Activated CD8-positive, alpha-beta T cell treated with anti-CD3 and anti-CD28 coated beads for 36 hours (primary cell): ENCODE data around the gene SCAF1. TPM values are rescaled to one million over a fixed set of nuclear protein-coding genes. Genes with fewer than 3 reads are reported as not detected.
A peak's percentile ranks its signal among the peaks of the same experiment; 100 is the strongest.

Experiments used
- ATAC-seq: fragments of 200-7000 bp; cut with Tn5 transposase; one replicate; pipeline ENCODE4 v1.10.0; 2021; ENCODE audit warnings: mild to moderate bottlenecking, moderate library complexity
- CTCF ChIA-PET: fragments of 350-600 bp; sonication (Branson Sonifier 250); formaldehyde crosslinking; loops from one replicate; lab custom pipeline; 2021; ENCODE audit warnings: antibody characterized with exemption; lab: Charles Lee
- POLR2A ChIA-PET: fragments of 350-600 bp; sonication (Branson Sonifier 250); formaldehyde crosslinking; loops from one replicate; lab custom pipeline; 2021; ENCODE audit warnings: antibody characterized with exemption; lab: Charles Lee
- DNase-seq: peaks from one replicate; pipeline ENCODE4 v3.0.0-alpha.2; 2020
- H3K27ac Mint-ChIP-seq: one replicate; pipeline ENCODE4 v1.8.0; 2021; ENCODE audit warnings: mild to moderate bottlenecking, mixed read lengths
- H3K27me3 Mint-ChIP-seq: one replicate; pipeline ENCODE4 v1.8.0; 2021; ENCODE audit warnings: mixed read lengths
- H3K36me3 Mint-ChIP-seq: one replicate; pipeline ENCODE4 v1.8.0; 2021; ENCODE audit warnings: low read depth, mixed read lengths
- H3K4me1 Mint-ChIP-seq: one replicate; pipeline ENCODE4 v1.8.0; 2021; ENCODE audit warnings: low read depth, mixed read lengths
- H3K4me3 Mint-ChIP-seq: one replicate; pipeline ENCODE4 v1.8.0; 2021; ENCODE audit warnings: mild to moderate bottlenecking, moderate library complexity, mixed read lengths
- H3K9me3 Mint-ChIP-seq: one replicate; pipeline ENCODE4 v1.8.0; 2021; ENCODE audit warnings: mixed read lengths
- CTCF ChIP-seq: fragments of 200-600 bp; IDR thresholded peaks from one replicate; pipeline ENCODE4 v1.8.0; 2022; ENCODE audit warnings: antibody characterized with exemption, mild to moderate bottlenecking
- intact Hi-C: fragments of 100-400 bp; cut with micrococcal nuclease; formaldehyde crosslinking; loops from one replicate; pipeline ENCODE4 v1.10.0; 2022
- total RNA-seq, 2 experiments: library from RNA; stranded (reverse); gene quantifications; one replicate each; pipeline ENCODE4 v1.2.3, GENCODE V29; 2021

The SCAF1 gene
- total RNA-seq, 2 experiments from 2014 or later: 54.5 to 57.2 TPM

GRCh38 chr19:49602806-49603205 lies 39.2 kb upstream of the SCAF1 start:
- no peak for DNase-seq
- CTCF ChIA-PET: no interaction called here
- Mint-ChIP-seq H3K4me3 (no peak overlapping the region), H3K36me3 (peaks cover 23% of the 10 kb centered on the region), H3K9me3 (no peaks in the 10 kb centered on the region), H3K4me1 (peaks cover 15% of the 10 kb centered on the region), H3K27me3 (no peaks in the 10 kb centered on the region), H3K27ac (no peak overlapping the region)
- intact Hi-C loops: no loop called here
- no peak for ATAC-seq
- no peak for TF ChIP-seq CTCF
- POLR2A ChIA-PET: interaction anchor here (0.8 to 1.2 kb wide), 4 partner anchors 13 to 53 kb away, joined by 3 read pairs; partner anchors contain the start of gene NOSIP

- Mint-ChIP-seq H3K4me3 (no peak overlapping the region), H3K9me3 (no peaks in the 10 kb centered on the region), H3K4me1 (peaks cover 8% of the 10 kb centered on the region), H3K27me3 (no peaks in the 10 kb centered on the region), H3K27ac (peak overlapping the region; percentile 30), H3K36me3 (peaks cover 14% of the 10 kb centered on the region)
- ChIA-PET CTCF (no interaction called here), POLR2A (no interaction called here)
- intact Hi-C loops: no loop called here
- TF ChIP-seq CTCF: no peak
- DNase-seq (no peak), ATAC-seq (no peak)
Observed at GRCh38 chr19:49605605-49606004, 36.4 kb upstream of the SCAF1 start.

GRCh38 chr19:49609499-49610092 lies 32.4 kb upstream of the SCAF1 start:
- Mint-ChIP-seq H3K4me1 (peaks cover 19% of the 10 kb centered on the region), H3K4me3 (no peak overlapping the region), H3K27ac (no peak overlapping the region), H3K27me3 (no peaks in the 10 kb centered on the region), H3K9me3 (no peaks in the 10 kb centered on the region), H3K36me3 (peaks cover 10% of the 10 kb centered on the region)
- ATAC-seq: no peak
- ChIA-PET POLR2A (interaction anchor here (0.5 to 1.6 kb wide), 2 partner anchors 9 to 29 kb away, joined by 3 to 4 read pairs; partner anchors contain the start of gene NOSIP), CTCF (no interaction called here)
- TF ChIP-seq CTCF: no peak
- intact Hi-C loops: no loop called here
- DNase-seq: no peak

GRCh38 chr19:49613374-49613773 lies 28.6 kb upstream of the SCAF1 start:
- H3K4me3 Mint-ChIP-seq: no peak overlapping the region
- ChIA-PET POLR2A (interaction anchor here (1.1 kb wide), 1 partner anchor 11 kb away, joined by 4 read pairs; no protein-coding TSS in a partner anchor), CTCF (no interaction called here)
- H3K36me3 Mint-ChIP-seq: peaks cover 39% of the 10 kb centered on the region
- no peaks in the 10 kb centered on the region for H3K9me3 Mint-ChIP-seq
- TF ChIP-seq CTCF: no peak
- H3K4me1 Mint-ChIP-seq: peaks cover 22% of the 10 kb centered on the region
- DNase-seq: no peak
- no peaks in the 10 kb centered on the region for H3K27me3 Mint-ChIP-seq
- peak overlapping the region; percentile 92 for H3K27ac Mint-ChIP-seq
- intact Hi-C loops: no loop called here
- ATAC-seq: no peak

GRCh38 chr19:49614096-49614833 lies 27.7 kb upstream of the SCAF1 start:
- DNase-seq (peak; percentile 72), ATAC-seq (peak; percentile 87)
- no peaks in the 10 kb centered on the region for H3K9me3 Mint-ChIP-seq
- peak overlapping the region; percentile 92 for H3K27ac Mint-ChIP-seq
- H3K4me3 Mint-ChIP-seq: no peak overlapping the region
- TF ChIP-seq CTCF: no peak
- H3K27me3 Mint-ChIP-seq: no peaks in the 10 kb centered on the region
- ChIA-PET CTCF (interaction anchor here (1.2 kb wide), 1 partner anchor 67 kb away, joined by 3 read pairs; no protein-coding TSS in a partner anchor), POLR2A (interaction anchor here (1.1 kb wide), 1 partner anchor 11 kb away, joined by 4 read pairs; no protein-coding TSS in a partner anchor)
- intact Hi-C loops: no loop called here
- peaks cover 42% of the 10 kb centered on the region for H3K36me3 Mint-ChIP-seq
- H3K4me1 Mint-ChIP-seq: peaks cover 22% of the 10 kb centered on the region
